Measurements from ENCODE around the gene SGMS1.

The SGMS1 gene

DNA sequence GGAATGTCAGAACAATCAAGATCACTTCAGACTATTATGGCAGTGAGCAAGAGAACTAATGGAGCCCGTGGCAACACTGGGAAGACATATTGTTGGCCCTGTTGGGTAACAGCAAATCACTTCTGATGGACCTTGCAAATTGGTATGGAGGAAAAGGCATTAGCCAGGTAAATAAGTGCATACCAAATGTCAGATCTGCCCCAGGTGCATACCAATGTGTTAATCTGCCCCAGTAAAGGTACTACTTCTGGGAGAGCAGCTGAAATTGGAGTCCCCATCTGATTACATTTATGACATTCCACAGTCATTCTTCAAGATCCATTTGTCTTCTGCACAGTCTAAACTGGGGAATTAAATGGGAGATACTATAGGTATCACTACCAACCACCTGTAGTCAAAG lies 3.7 kb upstream of the SGMS1 start:
- peaks cover 14% of the 10 kb centered on the region for H3K4me1 ChIP-seq (ENCODE audit: insufficient read depth, low read length, severe bottlenecking)
- no peak overlapping the region for H2AFZ ChIP-seq (ENCODE audit: low read length)
- no peak overlapping the region for H3K4me2 ChIP-seq (ENCODE audit: low read length)
- H3K36me3 ChIP-seq (ENCODE audit: insufficient read depth, low read length): no peaks in the 10 kb centered on the region
- no peak overlapping the region for H3K4me3 ChIP-seq (ENCODE audit: low read depth, low read length, poor library complexity, severe bottlenecking)
- H3K79me2 ChIP-seq (ENCODE audit: insufficient read depth, low read length): no peaks in the 10 kb centered on the region
- no peaks in the 10 kb centered on the region for H3K9me3 ChIP-seq (ENCODE audit: low read length)
- no peak overlapping the region for H3K27ac ChIP-seq (ENCODE audit: low read depth, low read length, poor library complexity, severe bottlenecking)
- H3K27me3 ChIP-seq (ENCODE audit: insufficient read depth, low read length): no peaks in the 10 kb centered on the region
- H4K20me1 ChIP-seq (ENCODE audit: insufficient read depth, low read length): no peaks in the 10 kb centered on the region
- H3K9ac ChIP-seq (ENCODE audit: low read length): no peak overlapping the region
- H3F3A ChIP-seq (ENCODE audit: insufficient read depth, low read length): 0 out of 2 replicates have a peak, but pooled peaks cover under 1% of the 10 kb centered on the region
- TF ChIP-seq, protein P1, sequence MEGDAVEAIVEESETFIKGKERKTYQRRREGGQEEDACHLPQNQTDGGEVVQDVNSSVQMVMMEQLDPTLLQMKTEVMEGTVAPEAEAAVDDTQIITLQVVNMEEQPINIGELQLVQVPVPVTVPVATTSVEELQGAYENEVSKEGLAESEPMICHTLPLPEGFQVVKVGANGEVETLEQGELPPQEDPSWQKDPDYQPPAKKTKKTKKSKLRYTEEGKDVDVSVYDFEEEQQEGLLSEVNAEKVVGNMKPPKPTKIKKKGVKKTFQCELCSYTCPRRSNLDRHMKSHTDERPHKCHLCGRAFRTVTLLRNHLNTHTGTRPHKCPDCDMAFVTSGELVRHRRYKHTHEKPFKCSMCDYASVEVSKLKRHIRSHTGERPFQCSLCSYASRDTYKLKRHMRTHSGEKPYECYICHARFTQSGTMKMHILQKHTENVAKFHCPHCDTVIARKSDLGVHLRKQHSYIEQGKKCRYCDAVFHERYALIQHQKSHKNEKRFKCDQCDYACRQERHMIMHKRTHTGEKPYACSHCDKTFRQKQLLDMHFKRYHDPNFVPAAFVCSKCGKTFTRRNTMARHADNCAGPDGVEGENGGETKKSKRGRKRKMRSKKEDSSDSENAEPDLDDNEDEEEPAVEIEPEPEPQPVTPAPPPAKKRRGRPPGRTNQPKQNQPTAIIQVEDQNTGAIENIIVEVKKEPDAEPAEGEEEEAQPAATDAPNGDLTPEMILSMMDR (IDR thresholded peaks at IDR 0.05; ENCODE audit: low read length): no peak
- TF ChIP-seq EZH2 (IDR thresholded peaks at IDR 0.05; ENCODE audit: borderline replicate concordance, low read length): no peak
- H3K9me2 ChIP-seq (ENCODE audit: low read depth, low read length): no peaks in the 10 kb centered on the region

DNA sequence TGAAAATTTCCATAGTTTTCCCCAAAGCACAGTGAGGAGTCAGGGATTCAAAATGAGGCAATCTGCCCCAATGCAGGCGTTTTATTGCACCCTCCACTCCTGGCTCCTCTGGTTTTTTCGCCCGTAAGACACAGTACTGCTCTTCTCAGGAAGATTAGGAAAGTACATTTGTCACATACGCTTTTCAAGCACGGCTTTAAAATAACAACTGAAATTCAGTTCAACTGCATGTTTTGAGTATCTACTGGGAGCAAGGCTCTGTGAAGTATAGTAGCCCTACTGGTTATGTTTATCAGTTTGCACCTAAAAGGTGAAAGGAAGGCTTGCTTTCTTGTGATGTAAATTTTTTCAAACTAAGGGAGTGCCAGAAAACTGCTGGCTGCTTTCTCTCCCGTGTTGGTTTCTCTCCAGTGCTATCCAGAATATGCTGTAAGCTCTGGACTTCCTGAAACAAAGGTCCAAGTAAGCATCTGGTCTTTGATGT lies 1.9 kb upstream of the SGMS1 start:
- no peaks in the 10 kb centered on the region for H3K9me2 ChIP-seq (ENCODE audit: low read depth, low read length)
- H3K27ac ChIP-seq (ENCODE audit: low read depth, low read length, poor library complexity, severe bottlenecking): no peak overlapping the region
- no peak for TF ChIP-seq EZH2 (IDR thresholded peaks at IDR 0.05; ENCODE audit: borderline replicate concordance, low read length)
- TF ChIP-seq, protein P1 (IDR thresholded peaks at IDR 0.05; ENCODE audit: low read length): no peak
- H4K20me1 ChIP-seq (ENCODE audit: insufficient read depth, low read length): no peaks in the 10 kb centered on the region
- H3K9ac ChIP-seq (ENCODE audit: low read length): peak overlapping the region; percentile 73
- H3K9me3 ChIP-seq (ENCODE audit: low read length): no peaks in the 10 kb centered on the region
- H3K36me3 ChIP-seq (ENCODE audit: insufficient read depth, low read length): no peaks in the 10 kb centered on the region
- H2AFZ ChIP-seq (ENCODE audit: low read length): no peak overlapping the region
- H3K27me3 ChIP-seq (ENCODE audit: insufficient read depth, low read length): no peaks in the 10 kb centered on the region
- H3K4me3 ChIP-seq (ENCODE audit: low read depth, low read length, poor library complexity, severe bottlenecking): peak overlapping the region; percentile 72
- H3F3A ChIP-seq (ENCODE audit: insufficient read depth, low read length): 0 out of 2 replicates have a peak, but pooled peaks cover 5% of the 10 kb centered on the region
- peaks cover 31% of the 10 kb centered on the region for H3K4me1 ChIP-seq (ENCODE audit: insufficient read depth, low read length, severe bottlenecking)
- no peaks in the 10 kb centered on the region for H3K79me2 ChIP-seq (ENCODE audit: insufficient read depth, low read length)
- peak overlapping the region; percentile 84 for H3K4me2 ChIP-seq (ENCODE audit: low read length)

DNA sequence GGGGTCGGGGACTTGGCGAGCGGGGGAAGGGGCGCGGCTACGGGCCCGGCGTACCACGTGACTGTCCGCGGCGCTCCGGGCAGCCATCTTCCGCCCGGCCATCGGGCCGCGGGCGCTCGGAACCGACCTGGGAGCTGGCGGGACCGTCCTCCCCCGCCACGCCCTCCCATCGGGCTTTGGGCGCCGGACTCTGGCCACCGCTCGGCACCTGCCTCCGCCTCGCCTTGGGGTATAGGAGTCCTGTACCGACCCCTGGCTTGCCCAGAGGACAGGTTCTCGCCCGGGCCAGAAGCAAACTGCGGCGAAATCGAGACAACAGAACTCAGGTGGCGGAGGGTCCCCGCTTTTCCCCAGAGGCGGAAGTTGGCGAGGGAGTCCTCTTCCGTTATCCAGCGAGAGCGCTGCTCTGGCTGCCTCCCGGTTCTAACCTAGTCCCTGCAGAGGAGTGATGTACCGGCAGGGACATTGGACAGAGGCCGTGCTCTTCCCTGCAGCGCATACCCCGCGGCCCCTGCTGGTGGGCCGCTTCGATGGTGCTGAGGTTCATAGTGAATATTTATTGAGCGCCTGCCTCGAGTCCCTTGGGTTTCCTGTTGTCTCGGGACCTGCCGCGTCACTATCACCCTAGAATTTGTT lies 1.2 kb upstream of the SGMS1 start:
- Histone ChIP-seq H2AFZ (ENCODE audit: low read length) (no peak overlapping the region; the same call in 1 of the 2 replicates), H3K4me3 (ENCODE audit: low read depth, low read length, poor library complexity, severe bottlenecking) (peak overlapping the region; percentile 72), H3K9ac (ENCODE audit: low read length) (peak overlapping the region; percentile 73), H4K20me1 (ENCODE audit: insufficient read depth, low read length) (no peaks in the 10 kb centered on the region), H3K27me3 (ENCODE audit: insufficient read depth, low read length) (no peaks in the 10 kb centered on the region), H3F3A (ENCODE audit: insufficient read depth, low read length) (0 out of 2 replicates have a peak, but pooled peaks cover 5% of the 10 kb centered on the region), H3K79me2 (ENCODE audit: insufficient read depth, low read length) (no peaks in the 10 kb centered on the region), H3K9me2 (ENCODE audit: low read depth, low read length) (no peaks in the 10 kb centered on the region), H3K4me1 (ENCODE audit: insufficient read depth, low read length, severe bottlenecking) (peaks cover 38% of the 10 kb centered on the region), H3K36me3 (ENCODE audit: insufficient read depth, low read length) (no peaks in the 10 kb centered on the region), H3K4me2 (ENCODE audit: low read length) (peak overlapping the region; percentile 84), H3K9me3 (ENCODE audit: low read length) (no peaks in the 10 kb centered on the region), H3K27ac (ENCODE audit: low read depth, low read length, poor library complexity, severe bottlenecking) (peak overlapping the region; percentile 0)
- no peak for TF ChIP-seq EZH2 (IDR thresholded peaks at IDR 0.05; ENCODE audit: borderline replicate concordance, low read length)
- TF ChIP-seq, protein P1 (IDR thresholded peaks at IDR 0.05; ENCODE audit: low read length): peak; percentile 46; the same call in 1 of the 2 replicates

All from OCI-LY1 (cell line).